Astrocyte of the spinal cord (primary cell): Measurements from ENCODE around the gene CFAP119.
A peak's percentile ranks its signal among the peaks of the same experiment; 100 is the strongest.

Experiments
- DNase-seq: peaks from one replicate; pipeline ENCODE4 v3.0.0; 2011; ENCODE audit warnings: low read depth, low spot score
- H3K4me3 ChIP-seq: 2 replicates; pipeline ENCODE4 v1.5.1; 2011; ENCODE audit warnings: low read depth, mild to moderate bottlenecking, low read length, moderate library complexity
- in situ Hi-C: cut with HindIII; loops from 2 replicates; pipeline ENCODE4 v1.10.0; 2017; ENCODE audit warnings: low sequenced_read_pairs
- TF ChIP-seq, protein P1 (sequence below): IDR thresholded peaks from 2 replicates; pipeline ENCODE4 v1.5.1; 2012; ENCODE audit warnings: low read depth, mild to moderate bottlenecking, low read length, inconsistent platforms

CFAP119 gene

GRCh38 chr16:30740364-30741251, 21.3 kb downstream of the CFAP119 start:
- TF ChIP-seq, protein P1, sequence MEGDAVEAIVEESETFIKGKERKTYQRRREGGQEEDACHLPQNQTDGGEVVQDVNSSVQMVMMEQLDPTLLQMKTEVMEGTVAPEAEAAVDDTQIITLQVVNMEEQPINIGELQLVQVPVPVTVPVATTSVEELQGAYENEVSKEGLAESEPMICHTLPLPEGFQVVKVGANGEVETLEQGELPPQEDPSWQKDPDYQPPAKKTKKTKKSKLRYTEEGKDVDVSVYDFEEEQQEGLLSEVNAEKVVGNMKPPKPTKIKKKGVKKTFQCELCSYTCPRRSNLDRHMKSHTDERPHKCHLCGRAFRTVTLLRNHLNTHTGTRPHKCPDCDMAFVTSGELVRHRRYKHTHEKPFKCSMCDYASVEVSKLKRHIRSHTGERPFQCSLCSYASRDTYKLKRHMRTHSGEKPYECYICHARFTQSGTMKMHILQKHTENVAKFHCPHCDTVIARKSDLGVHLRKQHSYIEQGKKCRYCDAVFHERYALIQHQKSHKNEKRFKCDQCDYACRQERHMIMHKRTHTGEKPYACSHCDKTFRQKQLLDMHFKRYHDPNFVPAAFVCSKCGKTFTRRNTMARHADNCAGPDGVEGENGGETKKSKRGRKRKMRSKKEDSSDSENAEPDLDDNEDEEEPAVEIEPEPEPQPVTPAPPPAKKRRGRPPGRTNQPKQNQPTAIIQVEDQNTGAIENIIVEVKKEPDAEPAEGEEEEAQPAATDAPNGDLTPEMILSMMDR, result no peak
- H3K4me3 ChIP-seq, result no peak overlapping the region
- in situ Hi-C loops, result no loop called here
- DNase-seq, result peak; percentile 74

GRCh38 chr16:30738984-30739951, 22.6 kb downstream of the CFAP119 start:
- in situ Hi-C loops, result no loop called here
- TF ChIP-seq, protein P1, result no peak
- H3K4me3 ChIP-seq, result no peak overlapping the region
- DNase-seq, result no peak

- in situ Hi-C loops, result no loop called here
- TF ChIP-seq, protein P1, result no peak
- H3K4me3 ChIP-seq, result no peak overlapping the region
- no peak for DNase-seq
These were observed 23.8 kb downstream of the CFAP119 start for GRCh38 chr16:30737794-30738648.

DNA sequence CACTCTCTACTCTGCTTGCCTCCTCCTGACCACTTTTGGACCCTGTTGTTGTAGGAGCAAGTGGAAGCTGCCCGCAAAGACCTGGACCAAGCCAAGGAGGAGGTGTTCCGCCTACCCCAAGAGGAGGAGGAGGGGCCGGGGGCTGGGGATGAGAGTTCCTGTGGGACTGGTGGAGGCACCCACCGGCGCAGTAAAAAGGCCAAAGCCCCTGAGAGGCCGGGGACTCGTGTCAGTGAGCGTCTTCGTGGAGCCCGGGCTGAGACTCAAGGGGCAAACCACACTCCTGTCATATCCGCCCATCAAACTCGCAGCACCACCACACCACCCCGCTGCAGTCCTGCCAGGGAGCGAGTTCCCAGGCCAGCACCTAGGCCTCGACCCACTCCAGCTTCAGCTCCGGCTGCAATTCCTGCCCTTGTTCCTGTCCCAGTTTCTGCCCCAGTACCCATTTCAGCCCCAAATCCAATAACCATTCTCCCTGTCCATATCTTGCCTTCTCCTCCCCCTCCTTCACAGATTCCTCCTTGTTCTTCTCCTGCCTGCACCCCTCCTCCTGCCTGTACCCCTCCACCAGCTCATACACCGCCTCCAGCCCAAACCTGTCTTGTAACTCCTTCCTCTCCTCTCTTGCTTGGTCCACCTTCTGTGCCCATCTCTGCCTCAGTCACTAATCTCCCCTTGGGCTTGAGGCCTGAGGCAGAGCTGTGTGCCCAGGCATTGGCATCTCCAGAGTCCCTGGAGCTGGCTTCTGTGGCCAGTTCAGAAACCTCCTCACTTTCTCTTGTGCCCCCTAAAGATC, 24.7 kb downstream of the CFAP119 start:
- no peak for DNase-seq
- no peak overlapping the region for H3K4me3 ChIP-seq
- in situ Hi-C loops, result no loop called here
- TF ChIP-seq, protein P1, result no peak

- TF ChIP-seq, protein P1, result no peak
- no peak for DNase-seq
- in situ Hi-C loops, result no loop called here
- H3K4me3 ChIP-seq, result no peak overlapping the region
These were observed 30.5 kb downstream of the CFAP119 start for GRCh38 chr16:30731411-30731810.
